Activated CD4-positive, CD25-positive, alpha-beta regulatory T cell treated with anti-CD3 and anti-CD28 coated beads, Interleukin-2, amount 50 U/mL, for 72 hours (primary cell): Measurements from ENCODE around the gene ARHGEF4.

Source experiments
- DNase-seq: peaks from one replicate; pipeline ENCODE4 v3.0.0; 2021

Gene ARHGEF4

DNA sequence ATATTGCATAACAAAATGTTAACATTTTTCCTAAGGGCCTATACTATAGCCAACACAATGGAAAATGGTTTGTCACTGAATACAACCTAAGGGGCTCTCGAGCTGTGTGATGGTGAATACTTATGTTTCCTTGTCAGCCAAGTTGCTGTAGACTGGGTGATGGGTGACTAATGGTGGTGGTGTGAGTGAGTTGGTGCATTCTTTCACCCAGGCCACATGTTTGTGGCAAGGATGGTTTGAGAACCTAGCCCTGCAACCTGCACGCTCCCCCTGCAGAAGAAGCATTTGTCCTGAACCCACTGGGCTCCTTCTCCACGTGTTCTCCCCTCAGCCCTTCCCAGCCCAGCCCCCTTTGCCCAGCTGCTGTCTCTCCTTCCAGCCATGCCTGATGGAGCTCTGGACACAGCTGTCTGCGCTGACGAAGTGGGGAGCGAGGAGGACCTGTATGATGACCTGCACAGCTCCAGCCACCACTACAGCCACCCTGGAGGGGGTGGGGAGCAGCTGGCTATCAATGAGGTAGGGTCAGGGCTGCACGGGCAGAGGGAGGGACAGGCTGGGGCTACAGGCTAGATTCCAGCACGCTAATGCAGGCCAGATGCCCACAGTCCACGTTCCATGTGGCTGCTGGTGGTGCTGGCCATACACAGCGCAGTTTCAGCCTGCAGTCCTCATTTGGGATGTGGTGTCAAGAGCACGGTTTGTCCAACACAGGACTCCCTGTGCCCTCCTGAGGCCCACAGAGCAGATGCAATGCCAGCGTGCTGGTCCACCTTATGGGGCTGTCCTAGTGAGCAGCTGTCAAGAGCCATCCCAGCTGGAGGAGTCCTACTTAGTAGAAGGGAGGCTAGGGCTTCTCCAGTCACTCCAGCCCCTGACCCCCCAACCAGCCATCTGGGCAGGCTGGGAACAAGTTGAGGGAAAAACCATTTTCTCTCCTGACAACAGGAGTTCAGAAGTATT is 191.1 kb downstream of the ARHGEF4 start:
- DNase-seq = no peak

DNA sequence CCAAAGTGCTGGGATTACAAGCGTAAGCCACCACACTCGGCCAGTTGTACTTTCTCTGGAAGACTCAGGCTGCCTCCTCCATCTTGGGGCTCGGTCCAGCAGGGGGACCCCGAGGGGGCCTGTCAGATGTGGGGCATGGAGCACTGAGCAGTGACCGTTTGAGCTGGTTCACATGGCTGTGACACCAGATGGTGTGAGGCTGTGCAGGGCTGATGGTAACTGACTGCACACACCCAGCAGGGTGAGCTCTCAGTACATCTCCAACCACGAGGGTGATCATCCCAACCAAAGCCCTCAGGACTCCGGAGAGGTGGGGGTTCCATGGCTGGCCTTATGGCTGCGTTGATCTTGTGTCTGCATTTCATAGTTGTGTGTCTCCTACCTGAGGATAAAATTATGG is 193.1 kb downstream of the ARHGEF4 start:
- DNase-seq = no peak

- no peak for DNase-seq
Measured at GRCh38 chr2:131030478-131030971, 193.8 kb downstream of the ARHGEF4 start.

DNA sequence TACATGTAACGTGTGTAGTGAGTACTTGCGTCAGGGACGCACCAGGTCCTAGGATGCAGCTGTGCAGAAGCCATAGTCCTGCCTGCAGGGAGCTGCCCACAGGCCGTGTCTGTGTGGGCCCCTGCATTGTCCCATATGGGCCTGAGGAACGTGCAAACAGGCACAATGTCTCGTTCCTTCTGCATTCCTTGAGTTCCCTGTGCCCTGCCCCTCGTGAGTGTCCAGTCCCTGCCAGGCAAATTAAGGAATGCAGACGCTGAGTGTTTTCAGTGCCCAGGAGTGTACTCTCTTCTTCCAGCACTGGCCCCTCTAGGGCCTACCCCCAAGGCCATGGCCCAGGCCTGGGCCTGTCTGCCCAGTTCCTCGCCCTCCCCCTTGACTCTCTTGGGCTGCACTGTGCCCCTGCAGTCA is 194.7 kb downstream of the ARHGEF4 start:
- DNase-seq = no peak

- no peak for DNase-seq
Measured at GRCh38 chr2:131031875-131032274, 195.2 kb downstream of the ARHGEF4 start.

- DNase-seq = no peak
Measured at GRCh38 chr2:131032393-131032836, 195.7 kb downstream of the ARHGEF4 start.

DNA sequence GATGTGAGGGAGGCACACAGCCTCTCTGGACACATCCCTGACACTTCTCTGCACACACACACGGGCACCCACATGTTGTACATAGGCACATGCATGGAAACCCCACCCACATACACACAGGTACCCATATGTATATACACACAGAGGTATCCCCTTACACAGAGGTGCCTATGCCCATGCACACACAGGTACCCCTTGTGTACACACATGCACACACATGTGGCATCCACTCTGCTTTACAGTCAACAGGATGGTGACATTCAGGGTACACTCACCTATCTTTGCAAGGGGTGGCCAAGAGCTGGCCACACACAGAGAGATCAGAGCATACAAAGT is 197.0 kb downstream of the ARHGEF4 start:
- DNase-seq = no peak

- DNase-seq = no peak
Measured at GRCh38 chr2:131034122-131035051, 197.7 kb downstream of the ARHGEF4 start.

DNA sequence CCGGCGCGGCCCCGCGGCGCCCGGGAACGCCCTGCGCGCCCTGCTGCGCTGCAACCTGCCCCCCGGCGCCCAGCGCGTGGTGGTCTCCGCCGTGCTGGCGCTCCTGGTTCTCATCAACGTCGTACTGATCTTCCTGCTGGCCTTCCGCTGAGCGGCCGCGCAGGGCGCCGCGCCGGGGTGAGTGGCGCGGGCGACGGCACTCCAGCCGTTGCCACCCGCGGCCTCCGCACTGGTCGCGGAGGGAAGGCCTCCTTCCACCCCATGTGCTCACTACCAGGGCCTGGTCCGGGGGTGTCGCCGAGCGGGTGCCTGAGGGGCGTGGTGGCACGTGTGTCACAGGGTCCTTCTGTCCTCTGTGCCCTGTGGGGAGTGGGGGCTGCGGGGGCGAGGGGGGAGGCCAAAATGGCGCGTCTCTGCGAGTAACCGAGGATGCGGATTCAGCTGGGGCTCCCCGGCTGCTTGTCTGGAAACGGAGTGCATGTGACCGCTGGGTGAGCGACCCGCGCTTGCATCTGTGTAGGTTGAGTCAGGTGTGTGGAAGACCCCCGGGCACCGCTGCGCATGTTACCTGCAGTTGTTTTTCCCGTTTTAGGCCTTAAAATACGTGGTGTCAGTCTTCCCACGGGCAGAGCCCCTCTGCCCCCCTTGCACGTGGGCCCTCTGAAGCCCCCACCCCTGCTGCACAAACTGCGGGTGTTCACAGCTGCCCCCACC is 198.6 kb downstream of the ARHGEF4 start:
- DNase-seq = no peak

- no peak for DNase-seq
Measured at GRCh38 chr2:131035826-131036231, 199.1 kb downstream of the ARHGEF4 start.

DNA sequence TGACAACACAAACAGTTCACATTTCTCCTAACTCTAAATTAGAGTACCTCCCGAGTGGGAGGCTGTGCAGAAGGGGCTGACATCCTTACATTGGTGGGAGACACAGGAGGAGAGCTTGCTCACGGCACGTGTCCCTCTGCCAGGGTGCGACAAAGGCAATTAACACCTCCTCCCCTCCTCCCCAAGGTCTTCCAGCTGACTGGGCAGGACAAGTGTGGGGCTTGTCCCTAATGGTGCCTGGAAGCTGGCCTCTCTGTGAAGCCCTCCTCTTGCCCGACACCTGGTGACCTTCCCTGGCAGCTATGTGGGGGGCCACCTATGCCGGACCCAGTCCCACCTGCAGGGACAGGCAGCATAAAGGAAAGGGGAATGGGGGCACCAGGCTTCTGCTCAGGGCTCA is 199.6 kb downstream of the ARHGEF4 start:
- DNase-seq = no peak

DNA sequence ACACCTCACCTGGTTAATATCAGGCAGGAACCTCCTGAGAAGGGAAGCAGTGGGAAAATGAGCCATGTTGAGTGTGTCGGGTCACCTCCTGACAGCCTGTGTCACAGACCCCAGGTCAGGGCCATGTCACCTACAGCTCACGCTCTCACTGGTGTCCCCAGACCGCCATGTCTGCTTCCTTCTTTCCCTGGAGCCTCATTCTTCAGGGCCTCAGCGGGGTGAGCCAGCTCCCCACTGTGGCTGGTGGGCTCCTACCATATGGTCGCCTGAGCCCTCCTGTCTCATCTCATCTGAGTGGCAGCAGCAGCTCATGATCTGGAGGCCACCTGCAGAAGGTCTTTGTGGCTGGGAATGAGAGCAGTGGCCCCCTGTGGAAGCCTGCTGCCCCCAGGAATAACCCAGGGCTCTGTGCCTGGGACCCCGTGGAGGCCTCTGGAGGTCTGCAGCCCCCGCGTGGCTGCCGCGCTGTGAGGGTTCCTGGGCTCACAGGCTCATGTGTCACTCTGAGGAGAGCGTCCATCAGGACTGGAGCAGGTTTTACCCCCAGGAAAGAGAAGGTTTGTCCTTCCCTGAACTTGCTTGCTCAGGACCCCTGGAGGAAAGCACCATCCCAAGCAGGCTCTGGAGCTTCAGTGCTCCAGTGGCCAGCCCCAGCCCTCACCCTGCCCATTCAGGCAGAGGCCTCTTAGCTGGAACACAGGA is 200.1 kb downstream of the ARHGEF4 start:
- DNase-seq = no peak

DNA sequence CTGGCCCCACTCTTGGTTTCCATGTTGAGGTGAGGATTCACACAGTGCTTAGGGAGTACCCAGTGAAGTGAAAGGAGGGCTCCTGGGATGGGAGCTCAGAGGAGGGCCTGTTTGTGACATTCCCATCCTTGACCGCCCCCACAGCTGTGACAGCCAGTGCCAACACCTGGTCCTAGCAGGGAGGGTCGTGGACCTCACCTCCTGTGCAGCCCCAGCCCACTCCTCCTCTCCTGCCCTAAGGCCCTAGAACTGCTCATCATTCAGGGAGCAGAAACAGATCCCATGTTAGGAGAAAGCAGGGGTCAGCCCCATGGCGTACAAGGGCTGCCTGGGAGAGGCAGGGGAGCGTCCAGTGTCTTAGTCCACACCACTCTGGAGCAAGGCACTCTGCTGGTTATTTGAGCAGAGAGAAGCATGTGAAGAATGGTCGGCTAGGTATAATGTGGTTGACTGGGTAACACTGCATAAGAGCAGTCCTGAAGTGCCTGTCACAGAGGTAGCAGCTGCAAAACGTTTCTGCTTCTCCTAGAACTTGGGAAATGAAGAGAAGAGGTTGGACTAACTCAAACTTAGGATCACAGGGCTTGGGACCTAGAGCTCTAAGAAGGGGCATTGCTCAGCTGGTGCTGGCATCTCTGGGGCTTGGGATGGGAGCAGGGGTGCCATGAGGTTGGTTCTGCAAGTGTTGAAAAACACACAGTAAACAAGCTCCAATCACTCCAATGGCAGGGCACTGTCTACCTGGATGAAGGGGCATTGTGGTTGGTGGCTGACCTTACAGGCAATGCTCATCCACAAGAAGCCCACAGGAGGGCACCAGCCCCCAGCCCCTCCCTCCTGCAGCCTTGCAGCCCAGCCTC is 200.9 kb downstream of the ARHGEF4 start:
- no peak for DNase-seq

DNA sequence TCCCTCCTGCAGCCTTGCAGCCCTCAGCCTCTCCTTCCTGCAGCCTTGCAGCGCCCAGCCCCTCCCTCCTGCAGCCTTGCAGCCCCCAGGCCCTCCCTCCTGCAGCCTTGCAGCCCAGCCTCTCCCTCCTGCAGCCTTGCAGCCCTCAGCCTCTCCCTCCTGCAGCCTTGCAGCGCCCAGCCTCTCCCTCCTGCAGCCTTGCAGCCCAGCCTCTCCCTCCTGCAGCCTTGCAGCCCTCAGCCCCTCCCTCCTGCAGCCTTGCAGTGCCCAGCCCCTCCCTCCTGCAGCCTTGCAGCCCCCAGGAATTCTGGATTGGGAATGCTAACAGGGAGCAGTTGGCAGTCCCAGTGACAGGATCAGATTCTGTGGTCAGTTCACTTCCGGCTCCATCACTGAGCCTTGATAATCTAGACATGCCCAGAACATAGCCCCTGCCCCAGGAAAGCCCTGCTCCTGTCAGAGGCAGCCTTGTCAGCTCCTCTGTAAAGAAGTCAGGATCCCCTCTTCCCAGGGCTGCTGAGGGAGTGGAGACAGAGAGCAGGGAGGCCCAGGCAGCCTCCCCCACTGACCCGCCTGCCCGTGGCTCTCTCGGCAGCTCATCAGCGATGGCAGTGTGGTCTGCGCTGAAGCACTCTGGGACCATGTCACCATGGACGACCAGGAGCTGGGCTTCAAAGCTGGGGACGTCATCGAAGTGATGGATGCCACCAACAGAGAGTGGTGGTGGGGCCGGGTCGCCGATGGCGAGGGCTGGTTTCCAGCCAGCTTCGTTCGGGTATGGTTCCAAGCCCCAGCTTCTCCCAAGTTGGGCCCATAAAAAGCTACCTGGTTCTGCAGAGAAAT is 201.8 kb downstream of the ARHGEF4 start:
- no peak for DNase-seq

DNA sequence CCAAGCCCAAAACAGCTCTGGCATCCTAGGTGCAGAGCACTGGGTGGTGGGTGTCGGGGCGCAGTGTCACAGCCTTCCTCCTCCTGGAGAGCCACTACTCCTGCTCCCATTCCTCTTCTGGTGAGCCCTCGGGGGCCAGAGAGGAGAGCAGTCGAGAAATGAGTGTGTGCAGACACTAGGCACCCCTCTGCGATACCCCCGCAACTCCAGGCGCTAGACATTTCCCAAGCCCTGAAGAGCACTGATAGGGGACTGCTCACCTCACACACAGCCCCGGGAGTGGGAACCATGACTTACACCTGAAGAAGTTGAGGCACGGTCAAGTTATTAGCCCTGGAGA is 202.4 kb downstream of the ARHGEF4 start:
- no peak for DNase-seq

- no peak for DNase-seq
Measured at GRCh38 chr2:131039535-131039907, 202.8 kb downstream of the ARHGEF4 start.

DNA sequence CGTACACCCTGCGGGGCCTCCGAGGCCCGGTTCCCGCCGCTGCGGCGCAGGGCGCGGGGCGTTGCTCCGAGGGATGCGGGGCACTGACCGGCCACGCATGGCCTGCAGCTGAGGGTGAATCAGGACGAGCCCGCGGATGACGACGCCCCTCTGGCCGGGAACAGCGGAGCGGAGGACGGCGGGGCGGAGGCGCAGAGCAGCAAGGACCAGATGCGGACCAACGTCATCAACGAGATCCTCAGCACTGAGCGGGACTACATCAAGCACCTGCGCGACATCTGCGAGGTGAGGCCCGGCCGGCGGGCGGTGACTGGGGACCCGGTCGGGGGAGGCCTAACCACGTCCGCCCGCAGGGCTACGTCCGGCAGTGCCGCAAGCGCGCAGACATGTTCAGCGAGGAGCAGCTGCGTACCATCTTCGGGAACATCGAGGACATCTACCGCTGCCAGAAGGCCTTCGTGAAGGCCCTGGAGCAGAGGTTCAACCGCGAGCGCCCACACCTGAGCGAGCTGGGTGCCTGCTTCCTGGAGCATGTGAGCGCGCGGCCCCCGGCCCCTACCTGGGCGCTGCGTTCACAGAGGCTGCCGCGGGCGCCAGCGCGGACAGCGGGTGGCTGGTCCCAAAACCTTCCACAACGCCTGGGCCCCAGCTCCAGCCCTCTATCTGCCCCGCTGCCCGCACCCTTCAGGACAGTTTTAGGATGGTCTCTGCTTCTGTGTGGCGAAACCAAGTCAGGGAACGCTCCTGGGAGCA is 203.4 kb downstream of the ARHGEF4 start:
- no peak for DNase-seq

DNA sequence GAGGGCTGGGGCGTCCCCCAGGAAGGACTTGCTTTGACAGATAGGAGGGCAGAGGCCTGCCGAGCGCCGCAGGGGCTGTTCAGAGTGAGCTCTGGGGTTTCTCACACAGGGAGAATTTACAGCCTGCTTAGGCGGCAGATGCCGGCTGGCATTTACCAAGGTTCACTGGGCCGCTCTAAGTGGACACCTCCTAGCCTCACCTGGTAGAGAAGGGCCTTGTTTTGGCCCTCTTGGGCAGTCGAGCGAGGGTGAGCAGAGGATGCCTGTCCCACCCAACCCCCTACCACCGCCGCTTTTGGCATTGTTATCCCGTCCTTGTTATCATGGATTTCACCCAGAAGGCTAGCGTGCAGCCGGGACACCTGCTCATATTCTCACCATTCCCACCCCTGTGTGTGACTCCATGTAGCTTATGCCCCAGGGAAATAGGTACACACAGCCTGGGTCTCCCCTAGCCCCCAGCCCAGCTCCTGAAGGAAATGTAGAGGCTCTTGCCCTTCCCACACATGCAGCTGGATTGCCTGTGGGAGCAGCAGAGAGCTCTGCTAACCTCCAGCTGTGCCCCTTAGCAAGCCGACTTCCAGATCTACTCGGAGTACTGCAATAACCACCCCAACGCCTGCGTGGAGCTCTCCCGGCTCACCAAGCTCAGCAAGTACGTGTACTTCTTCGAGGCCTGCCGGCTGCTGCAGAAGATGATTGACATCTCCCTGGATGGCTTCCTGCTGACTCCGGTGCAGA is 204.1 kb downstream of the ARHGEF4 start:
- DNase-seq = no peak
